Aorta (tissue), 5 donors: ENCODE data around the gene AJUBA. TPM values are rescaled to one million over a fixed set of nuclear protein-coding genes. Genes with fewer than 3 reads are reported as not detected.

Experiments used
- ATAC-seq: fragments of 200-7000 bp; cut with Tn5 transposase; one replicate; pipeline ENCODE4 v1.9.1; 2022; ENCODE audit warnings: moderate library complexity; ENCODE audit not compliant: low FRiP score
- DNase-seq, 2 donors: peaks; one replicate each; pipeline ENCODE4 v3.0.0-alpha.2; 2020
- H3K27ac ChIP-seq, 2 donors: one replicate each; pipeline ENCODE4 v1.5.1; 2013; ENCODE audit warnings: low read length in 2 of 2, mild to moderate bottlenecking in 2 of 2, moderate library complexity in 2 of 2, control low read depth in 1 of 2, inconsistent platforms in 1 of 2, low read depth in 1 of 2
- H3K27me3 ChIP-seq, 2 donors: one replicate each; pipeline ENCODE4 v1.6.1; 2013; ENCODE audit warnings: control low read depth in 1 of 2, low read length in 1 of 2, mild to moderate bottlenecking in 1 of 2, moderate library complexity in 1 of 2; ENCODE audit not compliant: insufficient read depth in 2 of 2, control insufficient read depth in 1 of 2
- H3K36me3 ChIP-seq, 2 donors: one replicate each; pipeline ENCODE4 v1.6.1; 2013; ENCODE audit warnings: control low read depth in 1 of 2, low read length in 1 of 2, mild to moderate bottlenecking in 1 of 2; ENCODE audit not compliant: insufficient read depth in 2 of 2, control insufficient read depth in 1 of 2
- H3K4me1 ChIP-seq, 2 donors: one replicate each; pipeline ENCODE4 v1.6.1; 2013; ENCODE audit warnings: low read length in 2 of 2, control low read depth in 1 of 2, mild to moderate bottlenecking in 1 of 2, moderate library complexity in 1 of 2; ENCODE audit not compliant: insufficient read depth in 2 of 2, control insufficient read depth in 1 of 2
- H3K4me3 ChIP-seq, 2 donors: one replicate each; pipeline ENCODE4 v1.5.1; 2013; ENCODE audit warnings: low read length in 2 of 2, control low read depth in 1 of 2, mild to moderate bottlenecking in 1 of 2
- H3K9me3 ChIP-seq: one replicate; pipeline ENCODE4 v1.6.1; 2013; ENCODE audit warnings: mild to moderate bottlenecking, low read length; ENCODE audit not compliant: control insufficient read depth
- WGBS, 2 donors: extraction: QIAGEN DNeasy Blood & Tissue Kit; methylation state at CpG; one replicate each; pipeline ENCODE4 v1.1.7; 2013; 5-methylcytosine and 5-hydroxymethylcytosine counted together
- intact Hi-C, 2 donors: fragments of 100-400 bp; cut with DNase I; formaldehyde crosslinking; loops; one replicate each; pipeline versions ENCODE4 v1.14.2 to v1.15.0; 2022
- polyA plus RNA-seq, 2 donors: library from polyadenylated mRNA; stranded (reverse); fragments of 200-250 nt; gene quantifications; one replicate each; pipeline ENCODE4 v1.2.3, GENCODE V29; 2013
- total RNA-seq, 2 donors: library from RNA; stranded (reverse); fragmentation: NEBNext Ultra II Directional; extraction: Animal tissue kit (Norgen Biotek cat#: 25700); gene quantifications; one replicate each; pipeline ENCODE4 v1.2.1, GENCODE V29; 2021
- donor health status: healthy with polysubstance abuse.
- donor health status: Bipolar disorder and iron deficiency.
- donor health status: DM: no; HTN: no; CAD: no.
- donor health status: DM: no; HTN: no; CAD: no.
- donor health status: DM: yes; HTN: yes; CAD: no.

AJUBA gene
- total and polyA plus RNA-seq, 4 donors, result 2.2 to 16.2 (median 8.3) TPM

DNA sequence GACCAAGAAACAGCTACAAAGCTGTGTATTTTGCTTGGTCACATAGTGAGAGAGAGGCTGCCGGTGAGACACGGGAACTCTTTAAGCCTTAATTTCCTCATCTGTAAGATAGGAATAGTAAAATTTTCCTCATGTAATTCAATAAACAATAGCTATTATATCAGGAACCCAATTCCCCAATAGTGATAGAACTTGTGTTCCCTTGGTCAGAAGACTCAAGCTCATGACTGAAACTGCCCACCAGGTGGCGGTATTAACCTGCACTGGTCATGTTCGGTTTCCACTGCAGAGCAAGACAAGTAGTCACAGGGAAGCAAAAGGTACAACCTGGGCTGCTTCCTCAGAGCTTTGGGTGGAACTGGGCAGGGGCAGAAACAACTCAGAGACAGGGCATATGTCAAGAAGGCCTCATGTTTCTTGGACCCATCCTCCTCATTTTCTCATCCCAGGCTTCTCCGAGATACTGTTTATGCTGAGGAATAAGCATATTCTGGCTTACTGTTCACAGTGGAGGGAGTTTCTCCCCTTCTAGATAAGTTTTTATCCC lies 4.2 kb upstream of the AJUBA start:
- ATAC-seq (peak; percentile 70), DNase-seq (peak; percentile 90 to 93)
- Histone ChIP-seq H3K36me3 (peaks cover 0 to 3% of the 10 kb centered on the region in 2 donors), H3K4me3 (no peak overlapping the region), H3K27ac (no peak overlapping the region), H3K4me1 (no peaks in the 10 kb centered on the region), H3K9me3 (no peaks in the 10 kb centered on the region), H3K27me3 (no peaks in the 10 kb centered on the region)
- 20% methylated on average over 5 of the region's 5 CpGs for WGBS, 2 donors
- intact Hi-C loops, result loop anchor here (1.0 to 10.0 kb wide), 3 partner anchors 72 to 432 kb away; no protein-coding TSS in a partner anchor

DNA sequence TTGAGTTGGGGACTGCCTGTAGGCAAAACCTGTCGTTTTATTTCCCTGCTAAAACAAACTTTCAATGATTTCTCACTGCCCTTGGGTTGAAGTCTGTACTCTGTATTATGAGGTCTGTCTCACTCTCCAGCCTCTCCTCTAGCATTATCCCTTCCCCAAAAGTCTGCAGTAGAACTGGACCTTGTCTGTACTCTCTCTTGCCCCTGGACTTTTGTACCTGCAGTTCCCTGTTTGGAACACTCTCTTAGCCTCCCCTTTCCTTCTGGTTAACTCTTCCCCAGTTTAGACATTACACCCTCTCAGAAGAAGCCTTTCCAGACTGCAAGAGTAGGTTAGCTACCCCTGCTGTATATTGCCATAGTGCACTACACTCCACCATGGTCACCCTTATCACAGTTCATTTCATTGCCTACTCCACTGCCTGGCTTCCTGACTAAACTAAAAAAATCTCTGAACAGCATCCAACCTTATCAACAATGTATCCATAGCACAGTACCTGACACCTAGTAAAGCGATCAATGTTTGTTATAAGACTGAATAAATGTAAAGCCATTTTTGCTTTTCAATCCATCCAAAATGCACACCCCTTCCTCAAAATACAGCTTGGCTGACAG lies 3.6 kb upstream of the AJUBA start:
- no peak for DNase-seq
- 46 to 49% methylated on average over 2 of the region's 2 CpGs for WGBS, 2 donors
- H3K27ac ChIP-seq, result no peak overlapping the region
- H3K9me3 ChIP-seq, result no peaks in the 10 kb centered on the region
- peaks cover 0 to 3% of the 10 kb centered on the region in 2 donors for H3K36me3 ChIP-seq
- H3K27me3 ChIP-seq, result no peaks in the 10 kb centered on the region
- intact Hi-C loops, result loop anchor here (1.0 to 10.0 kb wide), 3 partner anchors 72 to 431 kb away; no protein-coding TSS in a partner anchor
- H3K4me1 ChIP-seq, result no peaks in the 10 kb centered on the region
- no peak overlapping the region for H3K4me3 ChIP-seq
- ATAC-seq, result no peak

DNA sequence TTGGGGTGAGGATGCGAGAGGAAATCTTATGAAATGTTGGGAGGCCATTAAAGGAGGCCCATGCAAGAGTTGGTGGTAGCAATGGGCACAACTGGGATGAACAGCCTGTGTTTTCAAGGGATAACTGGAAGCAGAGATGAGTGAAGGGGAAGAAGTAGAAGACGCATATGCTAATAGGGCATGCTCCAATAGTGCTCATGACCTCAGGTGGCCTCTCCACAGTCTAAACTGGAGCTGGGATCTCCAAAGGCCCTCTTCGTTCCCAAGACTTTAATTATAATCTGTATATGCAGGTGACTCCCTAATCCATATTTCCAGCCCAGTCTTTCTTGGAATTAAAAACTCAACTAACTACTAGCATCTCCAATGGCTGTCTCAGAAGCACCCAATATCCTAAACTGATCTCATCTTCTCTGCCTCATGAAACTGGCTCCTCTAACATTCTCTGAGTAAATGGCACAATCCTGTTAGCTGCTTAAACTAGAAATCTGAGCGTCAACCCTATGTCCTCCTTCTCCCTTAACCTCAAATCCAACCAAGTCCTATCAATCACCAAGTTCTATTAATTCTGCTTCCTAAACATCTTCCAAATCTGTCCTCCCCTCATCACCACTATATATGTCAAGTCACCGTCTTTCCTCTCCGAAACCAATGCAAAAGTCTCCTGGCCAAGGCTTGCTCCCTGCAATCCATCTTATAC lies 2.8 kb upstream of the AJUBA start:
- no peaks in the 10 kb centered on the region for H3K9me3 ChIP-seq
- H3K4me3 ChIP-seq, result no peak overlapping the region
- intact Hi-C loops, result loop anchor here (5.0 to 10.0 kb wide), 2 partner anchors 428 to 430 kb away; no protein-coding TSS in a partner anchor
- 89 to 93% methylated on average over 6 of the region's 6 CpGs for WGBS, 2 donors
- H3K27me3 ChIP-seq, result no peaks in the 10 kb centered on the region
- peaks cover 0 to 3% of the 10 kb centered on the region in 2 donors for H3K36me3 ChIP-seq
- DNase-seq (no peak), ATAC-seq (no peak)
- no peak overlapping the region for H3K27ac ChIP-seq
- no peaks in the 10 kb centered on the region for H3K4me1 ChIP-seq

DNA sequence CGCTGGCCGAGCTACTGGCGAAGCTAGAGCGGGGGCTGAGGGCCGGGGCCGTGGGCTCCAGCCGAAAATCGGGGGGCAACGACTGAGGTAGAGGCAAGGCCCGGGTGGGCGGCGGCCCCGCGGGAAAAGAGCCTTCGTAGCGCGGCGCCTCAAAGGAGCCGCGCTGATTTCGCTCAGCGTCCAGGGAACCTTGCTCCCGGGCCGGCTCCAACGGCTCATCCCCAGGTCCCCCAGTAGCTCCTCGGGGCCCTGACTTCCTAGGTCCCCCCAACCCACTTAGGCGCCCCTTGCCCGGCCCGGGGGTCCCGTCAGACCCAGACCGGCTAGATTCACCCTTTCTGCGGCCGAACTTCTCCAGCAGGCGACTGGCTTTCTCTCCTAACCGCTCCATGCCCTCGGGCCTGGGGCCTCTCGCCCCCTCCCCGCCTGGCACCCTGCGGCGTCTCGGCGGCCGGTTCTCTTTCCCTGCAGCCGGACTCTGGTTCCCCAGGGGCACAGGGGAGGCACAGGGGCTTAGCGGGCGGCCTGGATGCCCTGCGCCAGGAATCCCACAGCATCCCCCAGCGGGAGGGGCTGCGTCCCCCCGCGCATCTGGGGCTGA lies 375 bp downstream of the AJUBA start:
- ATAC-seq, result peak; percentile 33
- H3K4me1 ChIP-seq, result peaks cover 3 to 5% of the 10 kb centered on the region in 2 donors

DNA sequence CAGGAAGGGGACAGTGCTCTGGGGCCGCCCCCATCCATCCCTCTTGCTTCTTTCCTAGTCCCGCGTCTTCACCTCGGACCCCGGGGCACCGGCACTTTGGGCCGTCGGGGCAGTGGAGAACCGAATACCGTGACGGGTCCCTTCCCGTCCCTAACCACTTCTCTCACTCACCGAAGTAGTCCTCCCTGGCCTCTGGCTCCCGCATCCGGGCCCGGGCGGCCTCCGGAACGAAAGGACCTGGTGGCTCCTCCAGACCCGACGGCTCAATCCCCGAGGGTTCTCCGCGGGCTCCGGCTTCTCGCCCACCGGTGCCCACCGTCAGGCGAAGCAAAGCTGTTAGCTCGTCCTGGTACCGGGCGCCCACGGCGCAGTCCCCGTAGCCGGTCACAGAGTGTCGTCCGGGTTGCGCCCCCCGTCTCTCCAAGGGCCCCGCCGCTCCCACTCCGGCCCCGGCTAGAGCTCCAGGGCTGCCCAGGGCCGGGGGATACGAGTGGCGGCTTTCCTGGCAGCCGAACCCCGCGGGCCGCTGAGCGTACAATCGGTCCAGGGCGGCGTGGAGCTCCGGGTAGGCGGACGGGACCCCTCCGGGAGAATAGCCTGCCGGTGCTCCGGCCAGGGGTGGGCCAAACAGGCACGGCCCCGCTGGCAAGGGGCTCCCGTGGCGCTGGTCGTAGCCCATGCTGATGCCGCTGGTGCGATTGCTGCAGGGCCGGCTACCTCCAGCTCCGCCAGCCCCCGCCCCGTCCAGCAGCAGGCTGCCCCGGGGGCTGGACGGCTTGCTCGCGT lies 1.1 kb downstream of the AJUBA start:
- H3K27me3 ChIP-seq, result no peaks in the 10 kb centered on the region
- H3K27ac ChIP-seq, result peak overlapping the region in 1 of 2 donors; percentile 61
- DNase-seq, result peak; percentile 55 to 79
- WGBS, 2 donors, result 1% methylated on average over 73 to 76 of the region's 76 CpGs
- no peaks in the 10 kb centered on the region for H3K36me3 ChIP-seq
- peaks cover 5% of the 10 kb centered on the region in 2 donors for H3K4me1 ChIP-seq
- H3K9me3 ChIP-seq, result no peaks in the 10 kb centered on the region
- ATAC-seq, result peak; percentile 5
- H3K4me3 ChIP-seq, result peak overlapping the region; percentile 49 to 59
- intact Hi-C loops, result loop anchor here (5.0 to 10.0 kb wide), 2 partner anchors 424 to 426 kb away; no protein-coding TSS in a partner anchor

More for the DNA sequence above, 375 bp downstream of the AJUBA start:
- no peaks in the 10 kb centered on the region for H3K9me3 ChIP-seq
- DNase-seq, result peak in 1 of 2 donors; percentile 58
- no peaks in the 10 kb centered on the region for H3K27me3 ChIP-seq
- peak overlapping the region; percentile 49 to 59 for H3K4me3 ChIP-seq
- H3K27ac ChIP-seq, result peak overlapping the region; percentile 6 to 77
- intact Hi-C loops, result loop anchor here (2.0 to 10.0 kb wide), 3 partner anchors 51 to 427 kb away; no protein-coding TSS in a partner anchor
- 0 to 1% methylated on average over 47 to 51 of the region's 51 CpGs for WGBS, 2 donors
- no peaks in the 10 kb centered on the region for H3K36me3 ChIP-seq

DNA sequence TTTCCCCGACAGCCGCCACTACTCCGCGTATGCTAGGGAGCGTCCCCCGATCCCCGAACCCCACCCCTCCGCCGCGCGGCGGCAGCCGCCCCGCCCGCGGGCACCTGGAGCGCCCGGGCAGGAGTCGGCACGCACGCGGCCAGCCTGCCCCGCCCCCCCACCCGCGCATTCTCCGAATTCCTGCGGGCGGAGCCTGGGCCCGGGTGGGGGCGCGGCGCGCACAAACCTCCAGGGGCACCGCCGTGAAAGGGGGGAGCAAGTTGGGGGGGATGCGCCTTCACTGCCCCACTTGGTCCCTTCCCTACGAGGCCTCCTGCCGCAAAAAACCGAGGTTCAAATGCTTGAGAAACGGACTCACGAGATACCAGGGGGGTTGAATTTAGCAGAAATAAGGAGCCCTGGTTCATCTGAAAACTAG lies 1.7 kb downstream of the AJUBA start:
- ATAC-seq (no peak), DNase-seq (peak; percentile 51 to 84)
- Histone ChIP-seq H3K27ac (peak overlapping the region; percentile 5 to 84), H3K36me3 (no peaks in the 10 kb centered on the region), H3K4me1 (peaks cover 5% of the 10 kb centered on the region in 2 donors), H3K4me3 (peak overlapping the region; percentile 49 to 59), H3K27me3 (no peaks in the 10 kb centered on the region), H3K9me3 (no peaks in the 10 kb centered on the region)
- WGBS, 2 donors, result 0 to 1% methylated on average over 18 to 41 of the region's 41 CpGs
- intact Hi-C loops, result loop anchor here (5.0 to 10.0 kb wide), 2 partner anchors 423 to 426 kb away; no protein-coding TSS in a partner anchor

DNA sequence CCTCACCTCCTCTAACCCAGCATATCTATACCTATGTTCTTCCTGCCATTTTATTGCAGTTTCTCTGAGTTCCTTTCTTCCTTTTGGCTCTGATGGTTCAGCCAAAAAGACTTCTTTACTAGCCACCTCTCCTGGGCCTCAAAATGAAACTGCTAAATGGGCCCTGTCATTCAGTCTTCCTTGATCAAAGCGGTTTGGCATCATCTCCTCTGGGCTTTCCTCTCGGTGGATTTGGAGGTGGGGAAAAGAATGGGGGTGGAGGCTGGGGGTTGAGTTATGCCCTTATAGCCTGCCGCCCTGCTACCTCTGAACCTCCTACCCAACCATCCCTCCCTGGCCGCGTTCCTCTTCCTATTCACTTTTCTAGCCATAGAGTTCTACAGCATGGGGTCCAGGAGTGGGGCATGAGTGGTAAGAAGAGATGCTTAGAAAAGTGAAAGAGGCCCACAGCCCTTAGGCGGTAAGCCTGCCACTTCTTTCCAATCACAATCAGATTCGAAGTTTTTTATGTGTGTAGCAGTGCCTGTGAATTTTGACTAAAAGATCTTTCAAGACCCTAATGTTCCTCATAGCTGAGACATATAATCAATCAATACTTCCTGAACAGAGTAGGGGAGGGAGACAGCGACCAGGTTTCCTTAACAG lies 2.5 kb downstream of the AJUBA start:
- no peaks in the 10 kb centered on the region for H3K9me3 ChIP-seq
- H3K27me3 ChIP-seq, result no peaks in the 10 kb centered on the region
- intact Hi-C loops, result loop anchor here (5.0 to 10.0 kb wide), 2 partner anchors 423 to 425 kb away; no protein-coding TSS in a partner anchor
- H3K27ac ChIP-seq, result peak overlapping the region; percentile 5 to 84
- H3K36me3 ChIP-seq, result no peaks in the 10 kb centered on the region
- 64 to 78% methylated on average over 8 of the region's 8 CpGs for WGBS, 2 donors
- no peak for DNase-seq
- H3K4me1 ChIP-seq, result peaks cover 5% of the 10 kb centered on the region in 2 donors
- H3K4me3 ChIP-seq, result peak overlapping the region in 1 of 2 donors; percentile 49
- no peak for ATAC-seq
